ENCODE data around the gene TIMM8A. TPM values are rescaled to one million over a fixed set of nuclear protein-coding genes. Genes with fewer than 3 reads are reported as not detected.
"Not testable (repeated sequence)": the region's sequence is repeated elsewhere in the genome, so short reads cannot be mapped to it uniquely, and the experiment has no call there.

Gene TIMM8A
- polyA plus RNA-seq, 1 donor from 2014 or later, result 7.2 TPM

- H3K27me3 ChIP-seq (ENCODE audit: insufficient read depth, low read depth, low read length); H3K79me2 ChIP-seq (replicated peaks; ENCODE audit: insufficient read depth, low read length): not testable (repeated sequence)
These were observed 21.9 kb downstream of the TIMM8A start for GRCh38 chrX:101326600-101326999.

GRCh38 chrX:101303790-101304189, 44.8 kb downstream of the TIMM8A start:
- Histone ChIP-seq H3K27ac (ENCODE audit: low read length) (no peak overlapping the region), H3K9me3 (ENCODE audit: low read length) (no peaks in the 10 kb centered on the region), H3K79me2 (replicated peaks; ENCODE audit: insufficient read depth, low read length) (no peaks in the 10 kb centered on the region), H3K36me3 (ENCODE audit: insufficient read depth, low read length) (no peaks in the 10 kb centered on the region), H3K4me3 (ENCODE audit: low read length) (no peak overlapping the region), H2AFZ (ENCODE audit: low read depth, low read length) (no peak overlapping the region), H3F3A (ENCODE audit: insufficient read depth, low read length, poor library complexity, severe bottlenecking) (no peaks in the 10 kb centered on the region), H3K4me2 (ENCODE audit: low read length) (no peak overlapping the region), H3K27me3 (ENCODE audit: insufficient read depth, low read depth, low read length) (no peaks in the 10 kb centered on the region), H3K9ac (ENCODE audit: low read length) (no peak overlapping the region), H4K20me1 (ENCODE audit: insufficient read depth) (no peaks in the 10 kb centered on the region), H3K9me2 (ENCODE audit: insufficient read depth, low read length) (no peaks in the 10 kb centered on the region)
- TF ChIP-seq CTCF (IDR thresholded peaks at IDR 0.05; ENCODE audit: poor library complexity, severe bottlenecking) (no peak), POLR2AphosphoS5 (IDR thresholded peaks at IDR 0.05) (no peak), TAF1 (IDR thresholded peaks at IDR 0.05; ENCODE audit: low read depth) (no peak), RAD21 (conservative IDR thresholded peaks at IDR 0.05) (no peak), MXI1 (conservative IDR thresholded peaks at IDR 0.05; ENCODE audit: poor library complexity, severe bottlenecking) (no peak), EP300 (conservative IDR thresholded peaks at IDR 0.05; ENCODE audit: poor library complexity, severe bottlenecking) (no peak), REST (IDR thresholded peaks at IDR 0.05; ENCODE audit: borderline replicate concordance) (no peak), EZH2 (IDR thresholded peaks at IDR 0.05; ENCODE audit: borderline replicate concordance, insufficient read depth, low read length, poor library complexity, severe bottlenecking) (no peak)

More at GRCh38 chrX:101326600-101326999, 21.9 kb downstream of the TIMM8A start:
- H3K9me2 ChIP-seq (ENCODE audit: insufficient read depth, low read length); H3K27ac ChIP-seq (ENCODE audit: low read length); H3K36me3 ChIP-seq (ENCODE audit: insufficient read depth, low read length); H2AFZ ChIP-seq (ENCODE audit: low read depth, low read length); H4K20me1 ChIP-seq (ENCODE audit: insufficient read depth); H3F3A ChIP-seq (ENCODE audit: insufficient read depth, low read length, poor library complexity, severe bottlenecking); H3K4me2 ChIP-seq (ENCODE audit: low read length); H3K4me3 ChIP-seq (ENCODE audit: low read length); H3K9ac ChIP-seq (ENCODE audit: low read length); H3K9me3 ChIP-seq (ENCODE audit: low read length): not testable (repeated sequence)

Small RNAs within 50 kb of the gene (small RNA-seq; reads per million reads assigned to genes)
- 0 reads per million in 3 experiments for gene RNU6-934P

Other genes with a start within 250 kb of the TIMM8A start
- gene DRP2, start 129.0 kb downstream of the TIMM8A start, polyA plus RNA-seq, result 10.0 TPM in 2 replicates
- gene TAF7L, start 57.4 kb downstream of the TIMM8A start, polyA plus RNA-seq, result 0.59 and 1.1 TPM in 2 replicates
- gene BTK, start 37.4 kb upstream of the TIMM8A start, polyA plus RNA-seq, result not detected in 2 replicates
- gene RPL36A, start 42.3 kb upstream of the TIMM8A start, polyA plus RNA-seq, result 1,366 and 1,978 TPM in 2 replicates
- gene GLA, start 59.2 kb upstream of the TIMM8A start, polyA plus RNA-seq, result 39.0 and 57.5 TPM in 2 replicates
- gene HNRNPH2, start 59.5 kb upstream of the TIMM8A start, polyA plus RNA-seq, result 136 and 167 TPM in 2 replicates
- gene ARMCX4, start 136.7 kb upstream of the TIMM8A start, polyA plus RNA-seq, result 29.2 and 32.2 TPM in 2 replicates
- 81.8 and 84.5 TPM in 2 replicates for gene ARMCX1, start 201.8 kb upstream of the TIMM8A start, polyA plus RNA-seq

Measured in neural cell (in vitro differentiated cells).